B cell (primary cell): ENCODE data around the gene QTRT2. TPM values are rescaled to one million over a fixed set of nuclear protein-coding genes. Genes with fewer than 3 reads are reported as not detected.

Experiments
- ATAC-seq: fragments of 200-7000 bp; cut with Tn5 transposase; one replicate; pipeline ENCODE4 v1.10.0; 2021; ENCODE audit warnings: low read depth, mild to moderate bottlenecking, moderate number of reproducible peaks, moderate library complexity
- CTCF ChIA-PET: fragments of 350-600 bp; sonication (Branson Sonifier 250); formaldehyde crosslinking; loops from one replicate; lab custom pipeline; 2021; ENCODE audit warnings: antibody characterized with exemption, inconsistent platforms; lab: Charles Lee
- POLR2A ChIA-PET: fragments of 350-600 bp; sonication (Branson Sonifier 250); formaldehyde crosslinking; loops from one replicate; lab custom pipeline; 2021; ENCODE audit warnings: antibody characterized with exemption; lab: Charles Lee
- DNase-seq: peaks from one replicate; pipeline ENCODE4 v3.0.0; 2013
- H2AFZ ChIP-seq: 2 replicates; pipeline ENCODE4 v1.6.1; 2012; ENCODE audit warnings: mild to moderate bottlenecking, low read depth, low read length; ENCODE audit not compliant: insufficient read depth, poor library complexity, severe bottlenecking
- H3K27ac ChIP-seq, 2 donors: 1 replicate in 1 of 2; 2 replicates in 1 of 2; pipeline ENCODE4 v1.5.1; 2012 to 2013; ENCODE audit warnings: low read length in 2 of 2, mild to moderate bottlenecking in 2 of 2, moderate library complexity in 1 of 2
- H3K27me3 ChIP-seq, 4 experiments: fragments of 200-600 bp in 1 of 4; sonication (generic) in 1 of 4; replicated peaks in 1 of 4; 1 replicate in 2 of 4; 2 replicates in 2 of 4; pipeline versions ENCODE4 v1.6.1 to v1.7.0; 2013 to 2016; ENCODE audit warnings: low read length in 3 of 4, mild to moderate bottlenecking in 2 of 4, mixed read lengths in 1 of 4, moderate library complexity in 1 of 4; ENCODE audit not compliant: insufficient read depth in 4 of 4, control insufficient read depth in 3 of 4; ENCODE audit errors: control extremely low read depth in 1 of 4
- H3K36me3 ChIP-seq, 2 experiments: replicated peaks in 1 of 2; 1 replicate in 1 of 2; 2 replicates in 1 of 2; pipeline versions ENCODE4 v1.6.1 to v1.7.1; 2013; ENCODE audit warnings: low read length in 1 of 2; ENCODE audit not compliant: insufficient read depth in 2 of 2, control insufficient read depth in 1 of 2; ENCODE audit errors: control extremely low read depth in 1 of 2, extremely low read depth in 1 of 2
- H3K4me1 ChIP-seq, 2 donors: fragments of 200-600 bp in 1 of 2; sonication (generic) in 1 of 2; 1 replicate in 1 of 2; 2 replicates in 1 of 2; pipeline versions ENCODE4 v1.5.1 to v1.6.1; 2013 to 2017; ENCODE audit warnings: low read length in 2 of 2; ENCODE audit not compliant: control insufficient read depth in 2 of 2, insufficient read depth in 2 of 2
- H3K4me2 ChIP-seq: replicated peaks from 2 replicates; pipeline ENCODE3; 2012; ENCODE audit warnings: mild to moderate bottlenecking, low read depth, low read length; ENCODE audit not compliant: poor library complexity, severe bottlenecking
- H3K4me3 ChIP-seq, 5 experiments: fragments of 200-600 bp in 1 of 5; sonication (generic) in 1 of 5; 1 replicate in 3 of 5; 2 replicates in 2 of 5; pipeline versions ENCODE4 v1.5.1 to v1.7.0; 2011 to 2016; ENCODE audit warnings: low read length in 4 of 5, mild to moderate bottlenecking in 4 of 5, low read depth in 2 of 5, control low read depth in 1 of 5, moderate library complexity in 1 of 5; ENCODE audit not compliant: insufficient read depth in 1 of 5; ENCODE audit errors: control extremely low read depth in 1 of 5, extremely low read depth in 1 of 5
- H3K79me2 ChIP-seq: fragments of 200-600 bp; sonication (generic); one replicate; pipeline ENCODE4 v1.6.0; 2016; ENCODE audit warnings: low read length; ENCODE audit not compliant: control insufficient read depth, insufficient read depth
- H3K9ac ChIP-seq: fragments of 200-600 bp; sonication (generic); 2 replicates; pipeline ENCODE4 v1.6.1; 2017; ENCODE audit warnings: mild to moderate bottlenecking, low read length, moderate library complexity
- H3K9me3 ChIP-seq, 3 donors: one replicate each; pipeline versions ENCODE4 v1.6.1 to v1.7.1; 2013; ENCODE audit warnings: low read length in 2 of 3; ENCODE audit not compliant: control insufficient read depth in 2 of 3, insufficient read depth in 1 of 3; ENCODE audit errors: control extremely low read depth in 1 of 3
- H4K20me1 ChIP-seq: 2 replicates; pipeline ENCODE4 v1.6.0; 2012; ENCODE audit warnings: mild to moderate bottlenecking, low read length; ENCODE audit not compliant: insufficient read depth, control insufficient read depth, poor library complexity, severe bottlenecking
- H3K27ac Mint-ChIP-seq: one replicate; pipeline ENCODE4 v1.8.0; 2021; ENCODE audit warnings: mixed read lengths
- H3K27me3 Mint-ChIP-seq: one replicate; pipeline ENCODE4 v1.8.0; 2021; ENCODE audit warnings: mixed read lengths
- H3K4me1 Mint-ChIP-seq: one replicate; pipeline ENCODE4 v1.8.0; 2021; ENCODE audit warnings: mixed read lengths
- H3K4me3 Mint-ChIP-seq: one replicate; pipeline ENCODE4 v1.8.0; 2021; ENCODE audit warnings: mixed read lengths
- H3K9me3 Mint-ChIP-seq: one replicate; pipeline ENCODE4 v1.8.0; 2022; ENCODE audit warnings: mixed read lengths; ENCODE audit not compliant: insufficient read depth
- CTCF ChIP-seq: fragments of 200-600 bp; IDR thresholded peaks from one replicate; pipeline ENCODE4 v1.8.0; 2022; ENCODE audit warnings: antibody characterized with exemption, mild to moderate bottlenecking
- EZH2 ChIP-seq: IDR thresholded peaks from 2 replicates; pipeline ENCODE4 v1.6.1; 2012; ENCODE audit warnings: borderline replicate concordance, low read depth, mild to moderate bottlenecking, moderate library complexity, low read length; ENCODE audit not compliant: insufficient read depth, poor library complexity, severe bottlenecking
- WGBS: methylation state at CpG from one replicate; pipeline ENCODE4 v1.1.5; 2013; ENCODE audit warnings: missing lambda C conversion rate; ENCODE audit not compliant: insufficient coverage; 5-methylcytosine and 5-hydroxymethylcytosine counted together
- intact Hi-C: fragments of 100-400 bp; cut with micrococcal nuclease; formaldehyde crosslinking; loops from one replicate; pipeline ENCODE4 v1.10.0; 2022
- polyA minus RNA-seq: library from RNA; depleted of rRNA, polyadenylated mRNA; stranded (reverse); fragments of >200 nt; gene quantifications from 2 replicates; pipeline ENCODE4 v1.2.3, GENCODE V29; 2012
- polyA plus RNA-seq: library from polyadenylated mRNA; depleted of rRNA; stranded (reverse); fragments of >200 nt; gene quantifications from 2 replicates; pipeline ENCODE4 v1.2.3, GENCODE V29; 2012
- total RNA-seq, 2 donors: library from RNA; stranded (reverse); fragments of 120-200 nt in 1 of 2; gene quantifications; 1 replicate in 1 of 2; 2 replicates in 1 of 2; pipeline versions ENCODE4 v1.2.3 to v1.2.4, GENCODE V29; 2013 to 2022

Gene QTRT2
- total RNA-seq (59.5 and 61.8 TPM in 2 replicates), polyA plus RNA-seq (15.8 and 20.5 TPM in 2 replicates), polyA minus RNA-seq (22.1 and 27.4 TPM in 2 replicates)
- 48.8 TPM for total RNA-seq (2013)

- Histone ChIP-seq H3K9me3 (no peaks in the 10 kb centered on the region), H2AFZ (peak within 1 kb of the TSS; percentile 92), H3K4me1 (peaks cover 36 to 46% of the 10 kb centered on the region in 2 donors), H3K27me3 (no peaks in the 10 kb centered on the region), H3K4me3 (peak within 1 kb of the TSS; percentile 71 to 100 (median 74)), H3K4me2 (peak within 1 kb of the TSS; percentile 79), H3K36me3 (peaks cover 0 to 4% of the 10 kb centered on the region in 2 experiments), H3K79me2 (peaks cover 53% of the 10 kb centered on the region), H4K20me1 (no peaks in the 10 kb centered on the region), H3K9ac (peak within 1 kb of the TSS; percentile 89), H3K27ac (peak within 1 kb of the TSS; percentile 82 to 93)
- DNase-seq, result peak; percentile 99
- POLR2A ChIA-PET, result interaction anchor here (0.6 to 2.5 kb wide), 5 partner anchors 19 to 1494 kb away, joined by 3 to 12 read pairs (median 7); partner anchors contain the start of genes ATG3 and SLC35A5
- intact Hi-C loops, result loop anchor here (1.0 to 10.0 kb wide), 11 partner anchors 45 to 1088 kb away; partner anchors contain the start of genes GRAMD1C, NAA50, SPICE1 and USF3
- Mint-ChIP-seq H3K27me3 (no peaks in the 10 kb centered on the region), H3K4me1 (peaks cover 59% of the 10 kb centered on the region), H3K27ac (peak within 1 kb of the TSS; percentile 96), H3K9me3 (no peaks in the 10 kb centered on the region), H3K4me3 (peak within 1 kb of the TSS; percentile 95)
- CTCF ChIA-PET, result interaction anchor here (0.6 to 2.0 kb wide), 6 partner anchors 28 to 231 kb away, joined by 3 to 10 read pairs (median 4); no protein-coding TSS in a partner anchor
- TF ChIP-seq CTCF (no peak), EZH2 (no peak)
- ATAC-seq, result peak; percentile 95
- under 1% methylated on average over 49 of the region's 49 CpGs for WGBS
These were observed at the start of gene QTRT2, which contains the start of gene CCDC191 for GRCh38 chr3:114056130-114057010. Gene QTRT2 (plus strand): TSS chr3:114056737. CDS start chr3:114065258, 8,521 bp downstream. Gene CCDC191 (minus strand): TSS chr3:114056526. CDS start chr3:114056466, 60 bp downstream.
